ENCODE results near the gene EN1.

DNA sequence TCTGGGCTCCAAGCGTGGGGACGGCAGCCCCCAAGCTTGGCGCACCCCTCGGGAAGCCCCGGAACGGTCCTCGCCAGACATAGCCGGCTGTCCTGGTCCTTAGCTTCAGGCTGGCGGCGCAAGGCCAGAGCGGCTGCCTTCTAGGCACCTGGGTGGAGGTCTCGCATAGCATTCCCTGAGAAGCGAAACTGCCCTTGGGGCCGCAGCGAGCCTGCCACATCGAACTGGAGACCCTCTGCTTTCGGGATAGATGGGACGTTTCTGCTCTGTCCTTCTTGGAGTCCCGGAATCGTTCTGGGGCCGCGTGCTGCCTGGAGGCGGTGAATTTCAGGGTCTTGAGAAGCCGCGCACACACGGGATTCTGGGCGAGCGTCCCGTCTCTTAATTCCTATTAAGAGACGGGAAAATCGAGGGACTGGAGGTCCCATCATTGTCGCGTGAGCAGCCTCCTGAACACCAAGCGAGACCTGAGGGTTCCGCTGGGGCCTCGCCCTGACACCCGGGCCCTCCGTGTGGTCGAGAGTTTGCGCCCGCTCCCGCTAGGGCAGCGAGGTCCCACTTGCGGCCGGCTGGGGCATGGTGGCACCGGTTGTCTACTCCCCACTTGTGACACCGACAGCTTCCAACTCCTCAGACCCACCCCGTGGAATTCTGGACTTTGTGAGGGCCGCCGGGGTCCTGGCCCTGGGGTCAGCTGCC lies 9.7 kb upstream of the EN1 start:
- TF ChIP-seq POLR2AphosphoS5 (IDR thresholded peaks at IDR 0.05; ENCODE audit: low read depth, low read length) = no peak
- TF ChIP-seq, protein P1, sequence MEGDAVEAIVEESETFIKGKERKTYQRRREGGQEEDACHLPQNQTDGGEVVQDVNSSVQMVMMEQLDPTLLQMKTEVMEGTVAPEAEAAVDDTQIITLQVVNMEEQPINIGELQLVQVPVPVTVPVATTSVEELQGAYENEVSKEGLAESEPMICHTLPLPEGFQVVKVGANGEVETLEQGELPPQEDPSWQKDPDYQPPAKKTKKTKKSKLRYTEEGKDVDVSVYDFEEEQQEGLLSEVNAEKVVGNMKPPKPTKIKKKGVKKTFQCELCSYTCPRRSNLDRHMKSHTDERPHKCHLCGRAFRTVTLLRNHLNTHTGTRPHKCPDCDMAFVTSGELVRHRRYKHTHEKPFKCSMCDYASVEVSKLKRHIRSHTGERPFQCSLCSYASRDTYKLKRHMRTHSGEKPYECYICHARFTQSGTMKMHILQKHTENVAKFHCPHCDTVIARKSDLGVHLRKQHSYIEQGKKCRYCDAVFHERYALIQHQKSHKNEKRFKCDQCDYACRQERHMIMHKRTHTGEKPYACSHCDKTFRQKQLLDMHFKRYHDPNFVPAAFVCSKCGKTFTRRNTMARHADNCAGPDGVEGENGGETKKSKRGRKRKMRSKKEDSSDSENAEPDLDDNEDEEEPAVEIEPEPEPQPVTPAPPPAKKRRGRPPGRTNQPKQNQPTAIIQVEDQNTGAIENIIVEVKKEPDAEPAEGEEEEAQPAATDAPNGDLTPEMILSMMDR (IDR thresholded peaks at IDR 0.05) = no peak
- no peak for TF ChIP-seq SIN3A (IDR thresholded peaks at IDR 0.05; ENCODE audit: borderline replicate concordance, insufficient read depth, low read depth, low read length)
- TF ChIP-seq TCF7L2 (IDR thresholded peaks at IDR 0.05; ENCODE audit: low read depth, low read length) = no peak

Data from Panc1 (cell line).